Measurements from ENCODE around the gene SLC35F4. TPM values are rescaled to one million over a fixed set of nuclear protein-coding genes. Genes with fewer than 3 reads are reported as not detected.

Gene SLC35F4
- total RNA-seq = not detected in 2 replicates

GRCh38 chr14:57865403-57866198 lies at the start of gene SLC35F4:
TSS of gene SLC35F4 (minus strand) at chr14:57866092.

